ENCODE measurements around the gene IGSF21.

DNA sequence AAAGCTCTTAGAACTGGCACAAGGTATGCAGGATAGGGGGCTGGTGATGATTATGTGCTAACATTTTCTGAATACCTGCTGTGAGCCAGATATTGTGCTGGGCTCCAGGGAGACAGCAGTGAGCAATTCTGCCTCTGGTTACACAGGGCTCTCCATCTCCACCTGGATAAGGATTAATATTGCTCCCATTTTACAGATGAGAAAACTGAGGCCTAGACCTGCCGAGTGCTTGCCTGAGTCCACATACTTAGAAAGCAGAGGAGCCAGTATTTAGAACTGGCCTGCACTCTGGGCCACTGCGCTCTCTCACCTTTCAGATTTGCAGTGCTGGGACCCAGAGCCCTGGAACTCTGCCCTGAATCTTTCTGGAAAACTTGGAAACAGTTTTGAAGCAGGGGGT is 205.9 kb downstream of the IGSF21 start:
- no peak for TF ChIP-seq EP300 (IDR thresholded peaks at IDR 0.05)
- no peak for TF ChIP-seq JUN (IDR thresholded peaks at IDR 0.05)
- no peak for TF ChIP-seq JUNB (IDR thresholded peaks at IDR 0.05)
- TF ChIP-seq RNF2 (IDR thresholded peaks at IDR 0.05; ENCODE audit: borderline replicate concordance, low read depth) = no peak
- TF ChIP-seq CBX2 (IDR thresholded peaks at IDR 0.05; ENCODE audit: borderline replicate concordance, low read depth) = no peak
- TF ChIP-seq, protein P1, sequence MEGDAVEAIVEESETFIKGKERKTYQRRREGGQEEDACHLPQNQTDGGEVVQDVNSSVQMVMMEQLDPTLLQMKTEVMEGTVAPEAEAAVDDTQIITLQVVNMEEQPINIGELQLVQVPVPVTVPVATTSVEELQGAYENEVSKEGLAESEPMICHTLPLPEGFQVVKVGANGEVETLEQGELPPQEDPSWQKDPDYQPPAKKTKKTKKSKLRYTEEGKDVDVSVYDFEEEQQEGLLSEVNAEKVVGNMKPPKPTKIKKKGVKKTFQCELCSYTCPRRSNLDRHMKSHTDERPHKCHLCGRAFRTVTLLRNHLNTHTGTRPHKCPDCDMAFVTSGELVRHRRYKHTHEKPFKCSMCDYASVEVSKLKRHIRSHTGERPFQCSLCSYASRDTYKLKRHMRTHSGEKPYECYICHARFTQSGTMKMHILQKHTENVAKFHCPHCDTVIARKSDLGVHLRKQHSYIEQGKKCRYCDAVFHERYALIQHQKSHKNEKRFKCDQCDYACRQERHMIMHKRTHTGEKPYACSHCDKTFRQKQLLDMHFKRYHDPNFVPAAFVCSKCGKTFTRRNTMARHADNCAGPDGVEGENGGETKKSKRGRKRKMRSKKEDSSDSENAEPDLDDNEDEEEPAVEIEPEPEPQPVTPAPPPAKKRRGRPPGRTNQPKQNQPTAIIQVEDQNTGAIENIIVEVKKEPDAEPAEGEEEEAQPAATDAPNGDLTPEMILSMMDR (IDR thresholded peaks at IDR 0.05) = no peak
- TF ChIP-seq, protein P2, sequence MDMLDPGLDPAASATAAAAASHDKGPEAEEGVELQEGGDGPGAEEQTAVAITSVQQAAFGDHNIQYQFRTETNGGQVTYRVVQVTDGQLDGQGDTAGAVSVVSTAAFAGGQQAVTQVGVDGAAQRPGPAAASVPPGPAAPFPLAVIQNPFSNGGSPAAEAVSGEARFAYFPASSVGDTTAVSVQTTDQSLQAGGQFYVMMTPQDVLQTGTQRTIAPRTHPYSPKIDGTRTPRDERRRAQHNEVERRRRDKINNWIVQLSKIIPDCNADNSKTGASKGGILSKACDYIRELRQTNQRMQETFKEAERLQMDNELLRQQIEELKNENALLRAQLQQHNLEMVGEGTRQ (IDR thresholded peaks at IDR 0.05) = no peak
- TF ChIP-seq HOXA7 (CRISPR knock-in tag; IDR thresholded peaks at IDR 0.05) = no peak
- TF ChIP-seq PHF8 (IDR thresholded peaks at IDR 0.05; ENCODE audit: borderline replicate concordance, low read depth) = no peak
- no peak for TF ChIP-seq RAD21 (conservative IDR thresholded peaks at IDR 0.05 in 1 of 2, IDR thresholded peaks at IDR 0.05 in 1 of 2)
- TF ChIP-seq POLR2A (IDR thresholded peaks at IDR 0.05; ENCODE audit: low read length) = no peak
- TF ChIP-seq, protein P3, sequence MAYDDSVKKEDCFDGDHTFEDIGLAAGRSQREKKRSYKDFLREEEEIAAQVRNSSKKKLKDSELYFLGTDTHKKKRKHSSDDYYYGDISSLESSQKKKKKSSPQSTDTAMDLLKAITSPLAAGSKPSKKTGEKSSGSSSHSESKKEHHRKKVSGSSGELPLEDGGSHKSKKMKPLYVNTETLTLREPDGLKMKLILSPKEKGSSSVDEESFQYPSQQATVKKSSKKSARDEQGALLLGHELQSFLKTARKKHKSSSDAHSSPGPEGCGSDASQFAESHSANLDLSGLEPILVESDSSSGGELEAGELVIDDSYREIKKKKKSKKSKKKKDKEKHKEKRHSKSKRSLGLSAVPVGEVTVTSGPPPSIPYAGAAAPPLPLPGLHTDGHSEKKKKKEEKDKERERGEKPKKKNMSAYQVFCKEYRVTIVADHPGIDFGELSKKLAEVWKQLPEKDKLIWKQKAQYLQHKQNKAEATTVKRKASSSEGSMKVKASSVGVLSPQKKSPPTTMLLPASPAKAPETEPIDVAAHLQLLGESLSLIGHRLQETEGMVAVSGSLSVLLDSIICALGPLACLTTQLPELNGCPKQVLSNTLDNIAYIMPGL (CRISPR knock-in tag; IDR thresholded peaks at IDR 0.05; ENCODE audit: borderline replicate concordance) = no peak
- TF ChIP-seq, protein P4, sequence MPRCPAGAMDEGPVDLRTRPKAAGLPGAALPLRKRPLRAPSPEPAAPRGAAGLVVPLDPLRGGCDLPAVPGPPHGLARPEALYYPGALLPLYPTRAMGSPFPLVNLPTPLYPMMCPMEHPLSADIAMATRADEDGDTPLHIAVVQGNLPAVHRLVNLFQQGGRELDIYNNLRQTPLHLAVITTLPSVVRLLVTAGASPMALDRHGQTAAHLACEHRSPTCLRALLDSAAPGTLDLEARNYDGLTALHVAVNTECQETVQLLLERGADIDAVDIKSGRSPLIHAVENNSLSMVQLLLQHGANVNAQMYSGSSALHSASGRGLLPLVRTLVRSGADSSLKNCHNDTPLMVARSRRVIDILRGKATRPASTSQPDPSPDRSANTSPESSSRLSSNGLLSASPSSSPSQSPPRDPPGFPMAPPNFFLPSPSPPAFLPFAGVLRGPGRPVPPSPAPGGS (IDR thresholded peaks at IDR 0.05) = no peak
